ENCODE measurements around the gene HECTD2. TPM values are rescaled to one million over a fixed set of nuclear protein-coding genes. Genes with fewer than 3 reads are reported as not detected.

HECTD2 gene
- total RNA-seq, 2 experiments from 2014 or later = 0.92 to 1.0 TPM

Other genes with a start within 250 kb of the HECTD2 start
- 10 to 100 TPM; 57.7 to 58.4 TPM for gene PCGF5, start 189.7 kb upstream of the HECTD2 start, total RNA-seq
- gene PPP1R3C, start 222.7 kb downstream of the HECTD2 start, total RNA-seq = not detected

All from CD4-positive, alpha-beta T cell (primary cell).